Stimulated activated CD8-positive, alpha-beta memory T cell treated with anti-CD3 and anti-CD28 coated beads, Interleukin-12 subunit alpha, Interleukin-12 subunit beta, amount 100 ng/mL, for 1 hour (primary cell): Measurements from ENCODE around the gene SCAND1.
"Not testable (repeated sequence)": the region's sequence is repeated elsewhere in the genome, so short reads cannot be mapped to it uniquely, and the experiment has no call there.

Source experiments
- DNase-seq: peaks from one replicate; pipeline ENCODE4 v3.0.0-alpha.2; 2020; ENCODE audit warnings: low read depth

SCAND1 gene

GRCh38 chr20:35954200-35954906 is at the start of gene SCAND1:
TSS of gene SCAND1 (minus strand) at chr20:35954502. CDS start at chr20:35954284, 218 bp downstream.
- DNase-seq: peak; percentile 92

- no peak for DNase-seq
These were observed 49.7 kb upstream of the SCAND1 start for GRCh38 chr20:36004045-36004444.

- DNase-seq: no peak
These were observed 48.6 kb upstream of the SCAND1 start for GRCh38 chr20:36002855-36003254.

- DNase-seq: not testable (repeated sequence)
These were observed 47.0 kb upstream of the SCAND1 start for GRCh38 chr20:36001331-36001730.

GRCh38 chr20:35996492-35996891 is 42.2 kb upstream of the SCAND1 start:
- DNase-seq: not testable (repeated sequence)

DNA sequence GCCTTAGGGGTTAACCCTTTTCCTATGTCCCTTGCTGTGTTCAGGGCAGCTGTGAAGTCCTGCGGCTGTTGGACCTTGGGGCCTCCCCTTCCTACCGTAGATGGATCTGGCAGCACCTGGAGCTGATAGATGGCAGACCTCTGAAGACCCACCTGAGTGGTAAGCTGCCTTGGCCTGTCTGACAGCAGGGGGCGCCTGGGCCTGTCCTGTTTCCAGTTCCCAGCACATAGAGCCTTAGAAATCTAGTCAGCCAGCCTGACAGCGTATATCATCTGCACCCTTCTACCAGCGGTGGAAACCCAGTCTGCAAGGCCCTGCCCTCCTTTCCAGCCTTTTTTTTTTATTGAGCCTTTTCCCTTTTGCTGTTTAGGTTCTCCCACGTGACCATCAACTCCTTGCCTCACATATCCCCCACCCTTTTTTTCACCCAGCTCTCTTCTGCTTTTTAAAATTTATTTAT is 40.7 kb upstream of the SCAND1 start:
- DNase-seq: peak; percentile 74

- DNase-seq: peak; percentile 34
These were observed 38.5 kb upstream of the SCAND1 start for GRCh38 chr20:35992713-35993335.

GRCh38 chr20:35991142-35991771 is 37.0 kb upstream of the SCAND1 start:
- DNase-seq: no peak

DNA sequence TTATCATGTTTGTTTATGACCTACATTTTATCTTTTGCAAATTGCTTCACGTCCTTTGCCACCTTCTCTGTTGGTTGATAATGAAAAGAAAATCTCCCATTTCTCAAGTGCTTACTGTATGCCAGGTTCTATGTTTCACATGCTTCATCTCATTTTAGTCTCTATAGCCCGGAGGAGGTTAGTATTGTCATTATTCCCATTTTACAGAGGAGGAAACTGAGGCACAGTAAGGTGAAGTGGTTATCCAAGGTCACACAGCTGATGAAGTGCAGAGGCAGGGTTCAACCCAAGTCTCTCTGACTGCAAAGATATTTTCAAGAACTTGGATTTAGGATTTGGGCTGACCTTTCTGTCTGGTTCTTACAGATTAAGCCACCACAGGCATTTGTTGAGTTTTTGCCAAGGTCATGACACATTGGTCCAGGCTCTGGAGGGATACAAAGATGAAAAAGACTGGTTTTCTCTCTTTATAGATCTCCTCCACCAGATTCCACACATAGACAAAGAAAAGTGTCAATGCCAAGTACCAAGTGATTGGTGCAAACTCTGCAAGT is 34.7 kb upstream of the SCAND1 start:
- no peak for DNase-seq

GRCh38 chr20:35985806-35986205 is 31.5 kb upstream of the SCAND1 start:
- DNase-seq: no peak

- no peak for DNase-seq
These were observed 30.1 kb upstream of the SCAND1 start for GRCh38 chr20:35984382-35984781.

- no peak for DNase-seq
These were observed 27.7 kb upstream of the SCAND1 start for GRCh38 chr20:35981969-35982368.

- no peak for DNase-seq
These were observed 25.2 kb upstream of the SCAND1 start for GRCh38 chr20:35979544-35979943.

DNA sequence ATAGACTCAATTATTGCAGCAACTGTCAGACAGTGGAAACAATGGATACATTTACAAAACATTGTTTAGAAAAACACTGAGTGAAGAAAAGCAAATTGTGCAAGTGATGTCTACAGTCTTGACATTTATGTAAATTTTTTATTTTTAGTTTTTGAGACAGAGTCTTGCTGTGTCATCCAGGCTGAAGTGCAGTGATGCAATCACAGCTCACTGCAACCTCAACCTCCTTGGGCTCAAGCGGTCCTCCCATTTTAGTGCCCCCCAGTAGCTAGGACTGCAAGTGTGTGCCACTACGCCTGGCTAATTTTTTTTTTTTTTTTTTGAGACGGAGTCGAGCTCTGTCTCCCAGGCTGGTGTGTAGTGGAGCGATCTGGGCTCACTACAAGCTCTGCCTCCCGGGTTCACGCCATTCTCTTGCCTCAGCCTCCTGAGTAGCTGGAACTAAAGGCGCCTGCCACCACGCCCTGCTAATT is 23.8 kb upstream of the SCAND1 start:
- no peak for DNase-seq

- no peak for DNase-seq
These were observed 21.5 kb upstream of the SCAND1 start for GRCh38 chr20:35975576-35976373.

DNA sequence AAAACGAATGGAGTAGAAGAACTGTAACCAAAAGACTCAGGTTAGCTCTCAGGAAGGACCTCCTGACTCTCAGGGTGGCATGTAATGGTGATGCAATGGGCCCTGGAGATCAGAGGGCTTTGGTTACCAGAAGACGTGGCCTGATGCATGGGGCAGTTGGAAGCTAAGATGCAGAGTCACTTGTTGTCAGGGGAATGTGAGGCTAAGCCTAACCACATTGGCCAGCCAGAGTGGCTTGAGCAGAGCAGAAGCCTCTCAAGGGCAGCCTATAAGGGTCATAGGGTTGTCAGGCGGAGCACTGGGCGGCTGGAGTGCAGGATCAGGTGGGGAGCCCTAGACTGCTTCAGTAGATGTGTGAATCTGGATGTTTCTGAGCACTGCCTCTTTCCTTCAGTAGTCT is 20.0 kb upstream of the SCAND1 start:
- no peak for DNase-seq

DNA sequence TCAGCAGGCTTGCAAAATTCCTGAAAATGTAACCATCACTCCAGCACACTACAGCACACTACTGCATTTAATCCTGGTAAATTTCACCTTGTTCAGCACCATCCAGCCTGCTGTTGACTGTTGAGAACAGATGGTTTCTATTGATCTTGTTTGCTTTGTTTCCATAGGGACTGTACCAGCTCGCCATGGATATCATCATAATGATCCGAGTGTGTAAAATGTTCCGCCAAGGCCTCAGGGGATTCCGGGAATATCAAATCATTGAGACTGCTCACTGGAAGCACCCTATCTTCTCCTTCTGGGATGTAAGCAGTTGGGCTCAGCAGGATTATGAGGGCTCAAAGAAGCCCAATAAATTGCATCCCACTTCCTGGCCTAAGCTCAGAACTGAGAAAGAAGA is 18.2 kb upstream of the SCAND1 start:
- DNase-seq: no peak

- DNase-seq: no peak
These were observed 17.7 kb upstream of the SCAND1 start for GRCh38 chr20:35971981-35972380.

DNA sequence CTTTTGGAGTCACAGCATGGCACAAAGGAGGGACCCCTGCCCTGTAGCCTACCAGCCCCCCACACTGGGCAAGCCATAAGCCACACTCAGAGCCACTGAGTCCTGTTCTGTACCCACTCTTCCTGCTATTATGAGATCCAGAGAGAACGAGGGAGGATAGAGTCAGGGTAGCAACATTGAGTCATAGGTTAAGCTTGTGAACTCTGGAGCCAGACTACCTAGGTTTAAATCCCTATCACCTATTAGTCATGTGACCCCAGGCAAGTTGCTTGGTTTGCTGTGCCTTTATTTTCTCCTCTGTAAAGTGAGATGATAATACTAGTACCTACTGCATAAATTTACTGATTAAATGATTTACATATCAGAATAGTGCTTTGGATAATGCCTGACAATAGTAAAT is 14.6 kb upstream of the SCAND1 start:
- DNase-seq: no peak

GRCh38 chr20:35967979-35968640 is 13.8 kb upstream of the SCAND1 start, which contains the start of gene CNBD2:
TSS of gene CNBD2 (plus strand) at chr20:35968590. CDS start at chr20:35968763, 173 bp downstream.
- DNase-seq: no peak

GRCh38 chr20:35963878-35964277 is 9.6 kb upstream of the SCAND1 start:
- DNase-seq: no peak
